BLaER1 treated with 17β-estradiol and CSF1 and Interleukin-3, amounts not matched to agents 10 nM and 100 nM (cell line): ENCODE results near the gene LEKR1.
"Not testable (repeated sequence)": the region's sequence is repeated elsewhere in the genome, so short reads cannot be mapped to it uniquely, and the experiment has no call there.

ENCODE experiments used
- H3K27ac ChIP-seq, 11 experiments: shearing (Covaris generic); formaldehyde crosslinking; 2 replicates each; pipeline ENCODE4 v1.8.1; 2022
- H3K27me3 ChIP-seq, 11 experiments: shearing (Covaris generic); formaldehyde crosslinking; 2 replicates each; pipeline ENCODE4 v1.8.1; 2022
- H3K36me3 ChIP-seq, 11 experiments: shearing (Covaris generic); formaldehyde crosslinking; 2 replicates each; pipeline ENCODE4 v1.8.1; 2022
- H3K4me1 ChIP-seq, 10 experiments: shearing (Covaris generic); formaldehyde crosslinking; 2 replicates each; pipeline ENCODE4 v1.8.1; 2022
- H3K4me2 ChIP-seq, 11 experiments: shearing (Covaris generic); formaldehyde crosslinking; 2 replicates each; pipeline ENCODE4 v1.8.1; 2022
- H3K4me3 ChIP-seq, 10 experiments: shearing (Covaris generic); formaldehyde crosslinking; 2 replicates each; pipeline ENCODE4 v1.8.1; 2022
- H3K9ac ChIP-seq, 11 experiments: shearing (Covaris generic); formaldehyde crosslinking; 2 replicates each; pipeline ENCODE4 v1.8.1; 2022
- H3K9me3 ChIP-seq, 11 experiments: shearing (Covaris generic); formaldehyde crosslinking; replicated peaks in 1 of 11; 2 replicates each; pipeline ENCODE4 v1.8.1; 2022
- H4K20me1 ChIP-seq, 11 experiments: shearing (Covaris generic); formaldehyde crosslinking; 2 replicates each; pipeline ENCODE4 v1.8.1; 2022
- Cebpa-rat ChIP-seq, 11 experiments: shearing (Covaris generic); IDR thresholded peaks; 2 replicates each; pipeline ENCODE4 v1.8.1; 2022

Gene LEKR1

GRCh38 chr3:156816091-156816793, 9.9 kb upstream of the LEKR1 start:
- peak overlapping the region; percentile 59 to 75 (median 64) for H3K4me3 ChIP-seq
- peak overlapping the region; percentile 25 to 62 (median 50); a peak in 18 of 22 replicates for H3K27ac ChIP-seq
- TF ChIP-seq Cebpa-rat (IDR thresholded peaks at IDR 0.05) = no peak
- peaks cover 11 to 33% (median 17%) of the 10 kb centered on the region in 10 experiments; a peak in 19 of 20 replicates for H3K4me1 ChIP-seq
- no peaks in the 10 kb centered on the region for H4K20me1 ChIP-seq
- H3K9me3 ChIP-seq = peaks cover 0 to 8% (median 4%) of the 10 kb centered on the region in 11 experiments; a peak in 9 of 22 replicates
- no peaks in the 10 kb centered on the region for H3K36me3 ChIP-seq
- H3K4me2 ChIP-seq = peak overlapping the region; percentile 76 to 96 (median 88)
- H3K27me3 ChIP-seq = peaks cover 5 to 25% (median 14%) of the 10 kb centered on the region in 11 experiments; a peak in 15 of 22 replicates
- H3K9ac ChIP-seq = peak overlapping the region; percentile 31 to 72 (median 64); a peak in 21 of 22 replicates

GRCh38 chr3:156816794-156817645, 9.1 kb upstream of the LEKR1 start:
- Histone ChIP-seq H3K4me3 (peak overlapping the region; percentile 59 to 75 (median 64)), H3K9me3 (peaks cover 0 to 8% (median 4%) of the 10 kb centered on the region in 11 experiments; a peak in 9 of 22 replicates), H3K4me2 (peak overlapping the region; percentile 76 to 96 (median 88)), H3K4me1 (peaks cover 11 to 33% (median 16%) of the 10 kb centered on the region in 10 experiments; a peak in 19 of 20 replicates), H3K36me3 (no peaks in the 10 kb centered on the region), H4K20me1 (no peaks in the 10 kb centered on the region), H3K9ac (peak overlapping the region; percentile 31 to 72 (median 64)), H3K27ac (peak overlapping the region; percentile 25 to 62 (median 50); a peak in 19 of 22 replicates), H3K27me3 (peaks cover 5 to 25% (median 14%) of the 10 kb centered on the region in 11 experiments; a peak in 15 of 22 replicates)
- no peak for TF ChIP-seq Cebpa-rat (IDR thresholded peaks at IDR 0.05)

GRCh38 chr3:156817646-156818272, 8.4 kb upstream of the LEKR1 start:
- peaks cover 11 to 33% (median 16%) of the 10 kb centered on the region in 10 experiments; a peak in 19 of 20 replicates for H3K4me1 ChIP-seq
- TF ChIP-seq Cebpa-rat (IDR thresholded peaks at IDR 0.05) = no peak
- peaks cover 5 to 25% (median 14%) of the 10 kb centered on the region in 11 experiments; a peak in 15 of 22 replicates for H3K27me3 ChIP-seq
- peak overlapping the region; percentile 59 to 75 (median 64) for H3K4me3 ChIP-seq
- peak overlapping the region in 10 of 11 experiments; percentile 59 to 72 (median 65); a peak in 14 of 22 replicates for H3K9ac ChIP-seq
- no peaks in the 10 kb centered on the region for H3K36me3 ChIP-seq
- peaks cover 0 to 11% (median 4%) of the 10 kb centered on the region in 11 experiments; a peak in 11 of 22 replicates for H3K9me3 ChIP-seq
- no peaks in the 10 kb centered on the region for H4K20me1 ChIP-seq
- H3K27ac ChIP-seq = peak overlapping the region in 2 of 11 experiments; percentile 51 to 59; a peak in 3 of 22 replicates
- peak overlapping the region; percentile 76 to 96 (median 88) for H3K4me2 ChIP-seq

- TF ChIP-seq Cebpa-rat (IDR thresholded peaks at IDR 0.05) = no peak
- H3K27me3 ChIP-seq = peaks cover 5 to 25% (median 14%) of the 10 kb centered on the region in 11 experiments; a peak in 15 of 22 replicates
- no peak overlapping the region for H3K9ac ChIP-seq
- no peaks in the 10 kb centered on the region for H4K20me1 ChIP-seq
- H3K4me3 ChIP-seq = no peak overlapping the region
- peaks cover 0 to 14% (median 5%) of the 10 kb centered on the region in 11 experiments; a peak in 11 of 22 replicates for H3K9me3 ChIP-seq
- no peak overlapping the region; a peak in 1 of 22 replicates for H3K27ac ChIP-seq
- no peaks in the 10 kb centered on the region for H3K36me3 ChIP-seq
- H3K4me1 ChIP-seq = peaks cover 11 to 33% (median 16%) of the 10 kb centered on the region in 10 experiments; a peak in 19 of 20 replicates
- H3K4me2 ChIP-seq = peak overlapping the region in 10 of 11 experiments; percentile 76 to 96 (median 86); a peak in 14 of 22 replicates
Measured at GRCh38 chr3:156818273-156818651, 7.9 kb upstream of the LEKR1 start.

- Histone ChIP-seq H4K20me1 (no peaks in the 10 kb centered on the region), H3K4me1 (peaks cover 11 to 33% (median 16%) of the 10 kb centered on the region in 10 experiments; a peak in 19 of 20 replicates), H3K27ac (no peak overlapping the region), H3K36me3 (no peaks in the 10 kb centered on the region), H3K9ac (no peak overlapping the region), H3K27me3 (peaks cover 5 to 25% (median 14%) of the 10 kb centered on the region in 11 experiments; a peak in 15 of 22 replicates), H3K4me2 (no peak overlapping the region), H3K4me3 (no peak overlapping the region), H3K9me3 (peaks cover 0 to 14% (median 5%) of the 10 kb centered on the region in 11 experiments; a peak in 11 of 22 replicates)
- no peak for TF ChIP-seq Cebpa-rat (IDR thresholded peaks at IDR 0.05)
Measured at GRCh38 chr3:156818890-156819289, 7.3 kb upstream of the LEKR1 start.

GRCh38 chr3:156819842-156820691, 6.1 kb upstream of the LEKR1 start:
- no peak overlapping the region for H3K27ac ChIP-seq
- peaks cover 5 to 28% (median 16%) of the 10 kb centered on the region in 11 experiments; a peak in 15 of 22 replicates for H3K27me3 ChIP-seq
- peak overlapping the region in 2 of 11 experiments; percentile 8 to 52; a peak in 2 of 22 replicates for H3K4me2 ChIP-seq
- H3K9me3 ChIP-seq = peaks cover 0 to 14% (median 5%) of the 10 kb centered on the region in 11 experiments; a peak in 12 of 22 replicates
- no peak for TF ChIP-seq Cebpa-rat (IDR thresholded peaks at IDR 0.05)
- no peaks in the 10 kb centered on the region for H4K20me1 ChIP-seq
- H3K36me3 ChIP-seq = no peaks in the 10 kb centered on the region
- H3K4me1 ChIP-seq = peaks cover 11 to 33% (median 16%) of the 10 kb centered on the region in 10 experiments; a peak in 19 of 20 replicates
- no peak overlapping the region for H3K4me3 ChIP-seq
- H3K9ac ChIP-seq = no peak overlapping the region

GRCh38 chr3:156820692-156821080, 5.5 kb upstream of the LEKR1 start:
- Histone ChIP-seq H3K4me2 (peak overlapping the region in 1 of 11 experiments; percentile 52; a peak in 2 of 22 replicates), H3K27me3 (peaks cover 5 to 34% (median 20%) of the 10 kb centered on the region in 11 experiments; a peak in 19 of 22 replicates), H3K36me3 (no peaks in the 10 kb centered on the region), H3K4me1 (peaks cover 11 to 33% (median 17%) of the 10 kb centered on the region in 10 experiments; a peak in 19 of 20 replicates), H3K9me3 (peaks cover 0 to 18% (median 10%) of the 10 kb centered on the region in 11 experiments; a peak in 15 of 22 replicates), H3K27ac (no peak overlapping the region), H3K4me3 (no peak overlapping the region), H4K20me1 (no peaks in the 10 kb centered on the region), H3K9ac (no peak overlapping the region)
- no peak for TF ChIP-seq Cebpa-rat (IDR thresholded peaks at IDR 0.05)

- not testable (repeated sequence) for H3K4me2 ChIP-seq, H3K27ac ChIP-seq, H4K20me1 ChIP-seq, H3K4me3 ChIP-seq, H3K36me3 ChIP-seq, H3K9ac ChIP-seq
- peaks cover 0 to 24% (median 15%) of the 10 kb centered on the region in 11 experiments; a peak in 16 of 22 replicates for H3K9me3 ChIP-seq
- peaks cover 8 to 34% (median 27%) of the 10 kb centered on the region in 11 experiments; a peak in 21 of 22 replicates for H3K27me3 ChIP-seq
- peaks cover 11 to 25% (median 17%) of the 10 kb centered on the region in 10 experiments; a peak in 18 of 20 replicates for H3K4me1 ChIP-seq
Measured at GRCh38 chr3:156822626-156823260, 3.4 kb upstream of the LEKR1 start.
